Measurements from ENCODE around the gene HERC2. TPM values are rescaled to one million over a fixed set of nuclear protein-coding genes. Genes with fewer than 3 reads are reported as not detected.

The HERC2 gene
- total and polyA plus RNA-seq, 4 donors, result 14.6 to 45.4 (median 26.6) TPM

GRCh38 chr15:28066231-28066630, 255.7 kb downstream of the HERC2 start (continued):
- no peak for TF ChIP-seq REST (IDR thresholded peaks at IDR 0.05)

Small RNAs within 50 kb of the gene (small RNA-seq; reads per million reads assigned to genes)
- not detected for gene AC091304.5

Other genes with a start within 250 kb of the HERC2 start
- gene OCA2, start 222.9 kb downstream of the HERC2 start, total RNA-seq, result under 1 TPM; 0.25 to 0.56 TPM
- gene OCA2, start 222.9 kb downstream of the HERC2 start, polyA plus RNA-seq, result under 1 TPM; 0.02 to 0.04 TPM
- gene GOLGA6L24, start 35.9 kb upstream of the HERC2 start, total RNA-seq, result not detected
- not detected for gene GOLGA6L24, start 35.9 kb upstream of the HERC2 start, polyA plus RNA-seq
- not detected for gene GOLGA8F, start 56.5 kb upstream of the HERC2 start, total RNA-seq
- not detected for gene GOLGA8F, start 56.5 kb upstream of the HERC2 start, polyA plus RNA-seq
- gene GOLGA8G, start 210.8 kb upstream of the HERC2 start, total RNA-seq, result not detected
- not detected for gene GOLGA8G, start 210.8 kb upstream of the HERC2 start, polyA plus RNA-seq
- not detected for gene GOLGA6L25, start 231.4 kb upstream of the HERC2 start, total RNA-seq
- under 1 TPM in 1 of 2 donors, not detected in 1; 0.08 TPM for gene GOLGA6L25, start 231.4 kb upstream of the HERC2 start, polyA plus RNA-seq